ENCODE measurements around the gene PEX14.
"Not testable (repeated sequence)": the region's sequence is repeated elsewhere in the genome, so short reads cannot be mapped to it uniquely, and the experiment has no call there.

The PEX14 gene, protein sequence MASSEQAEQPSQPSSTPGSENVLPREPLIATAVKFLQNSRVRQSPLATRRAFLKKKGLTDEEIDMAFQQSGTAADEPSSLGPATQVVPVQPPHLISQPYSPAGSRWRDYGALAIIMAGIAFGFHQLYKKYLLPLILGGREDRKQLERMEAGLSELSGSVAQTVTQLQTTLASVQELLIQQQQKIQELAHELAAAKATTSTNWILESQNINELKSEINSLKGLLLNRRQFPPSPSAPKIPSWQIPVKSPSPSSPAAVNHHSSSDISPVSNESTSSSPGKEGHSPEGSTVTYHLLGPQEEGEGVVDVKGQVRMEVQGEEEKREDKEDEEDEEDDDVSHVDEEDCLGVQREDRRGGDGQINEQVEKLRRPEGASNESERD

DNA sequence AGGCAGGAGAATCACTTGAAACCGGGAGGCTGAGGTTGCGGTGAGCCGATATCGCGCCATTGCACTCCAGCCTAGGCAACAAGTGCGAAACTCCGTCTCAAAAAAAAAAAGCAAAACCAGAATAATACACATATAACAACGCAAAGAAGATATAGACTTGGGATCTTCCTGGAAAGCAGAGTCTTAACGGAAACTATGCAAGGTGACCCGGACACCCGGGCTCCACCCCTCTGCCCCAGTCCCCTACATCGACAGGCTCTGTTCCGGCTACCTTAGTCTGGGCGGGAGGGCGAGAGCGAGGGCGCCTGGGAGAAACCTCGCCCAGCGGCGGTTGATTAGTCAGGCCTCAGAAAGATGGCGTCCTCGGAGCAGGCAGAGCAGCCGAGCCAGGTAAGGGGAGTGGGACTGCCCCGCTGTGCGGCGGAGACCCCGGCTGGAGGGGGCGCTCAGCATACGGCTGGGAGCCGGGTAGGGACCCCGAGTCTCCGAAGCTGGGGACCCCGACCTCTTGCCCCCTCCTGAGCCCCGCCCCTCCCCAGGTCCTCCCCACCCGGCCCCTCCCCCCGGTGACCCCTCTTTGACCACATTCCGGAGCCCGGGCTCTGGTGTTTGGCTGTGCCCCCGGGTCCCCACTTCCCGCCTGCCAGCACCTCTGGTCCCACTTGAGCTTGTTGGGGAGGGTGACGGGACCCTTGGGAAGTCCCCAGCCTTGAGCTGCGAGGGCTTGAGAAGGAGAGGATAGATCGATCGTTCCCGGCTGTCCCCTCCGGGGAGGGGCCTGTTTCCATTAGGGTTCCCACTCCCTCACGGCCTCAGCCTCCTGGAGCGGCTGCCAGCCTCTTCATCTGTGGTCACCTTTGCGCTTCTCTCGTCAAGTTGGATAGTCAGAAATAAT, at the start of gene PEX14:
TSS of gene PEX14 (plus strand) at position 338 of the 895 bp plus-strand sequence. CDS start at position 355, 17 bp downstream.
- peak; percentile 95 for DNase-seq

GRCh38 chr1:10425826-10426534, 48.8 kb upstream of the PEX14 start:
- DNase-seq = not testable (repeated sequence)

DNA sequence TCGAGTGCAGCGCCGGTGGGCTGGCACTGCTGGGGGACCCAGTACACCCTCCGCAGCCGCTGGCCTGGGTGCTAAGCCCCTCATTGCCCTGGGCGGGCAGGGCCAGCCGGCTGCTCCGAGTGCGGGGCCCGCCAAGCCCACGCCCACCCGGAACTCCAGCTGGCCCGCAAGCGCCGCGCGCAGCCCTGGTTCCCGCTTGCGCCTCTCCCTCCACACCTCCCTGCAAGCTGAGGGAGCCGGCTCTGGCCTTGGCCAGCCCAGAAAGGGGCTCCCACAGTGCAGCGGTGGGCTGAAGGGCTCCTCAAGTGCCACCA, 48.3 kb upstream of the PEX14 start:
- DNase-seq = not testable (repeated sequence)

- no peak for DNase-seq
These were observed 45.8 kb upstream of the PEX14 start for GRCh38 chr1:10428984-10429383.

- no peak for DNase-seq
These were observed 44.9 kb upstream of the PEX14 start for GRCh38 chr1:10429868-10430215.

- DNase-seq = peak; percentile 97
These were observed 44.3 kb upstream of the PEX14 start, which contains the start of gene CENPS for GRCh38 chr1:10430216-10431069. TSS of gene CENPS (plus strand) at chr1:10430433. CDS start at chr1:10430518, 85 bp downstream.

- no peak for DNase-seq
These were observed 43.5 kb upstream of the PEX14 start for GRCh38 chr1:10431070-10431730.

GRCh38 chr1:10432910-10433700, 41.6 kb upstream of the PEX14 start:
- DNase-seq = no peak

DNA sequence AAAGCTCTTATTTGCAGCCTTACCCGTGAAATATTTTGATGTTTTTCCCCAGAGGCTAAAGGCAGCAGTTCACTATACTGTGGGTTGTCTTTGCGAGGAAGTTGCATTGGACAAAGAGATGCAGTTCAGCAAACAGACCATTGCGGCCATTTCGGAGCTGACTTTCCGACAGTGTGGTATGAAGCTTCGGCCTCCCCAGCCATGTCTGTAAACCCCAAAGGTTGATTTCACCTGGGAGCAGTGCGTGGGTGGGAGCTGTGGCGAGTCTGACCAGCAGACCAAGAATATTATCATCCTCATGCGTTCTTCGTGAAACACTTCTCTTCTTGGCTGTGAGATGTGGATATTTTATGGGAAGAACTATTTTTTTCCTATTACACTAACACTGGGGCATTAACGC, 41.0 kb upstream of the PEX14 start:
- DNase-seq = no peak

- no peak for DNase-seq
These were observed 40.2 kb upstream of the PEX14 start for GRCh38 chr1:10434590-10434989.

DNA sequence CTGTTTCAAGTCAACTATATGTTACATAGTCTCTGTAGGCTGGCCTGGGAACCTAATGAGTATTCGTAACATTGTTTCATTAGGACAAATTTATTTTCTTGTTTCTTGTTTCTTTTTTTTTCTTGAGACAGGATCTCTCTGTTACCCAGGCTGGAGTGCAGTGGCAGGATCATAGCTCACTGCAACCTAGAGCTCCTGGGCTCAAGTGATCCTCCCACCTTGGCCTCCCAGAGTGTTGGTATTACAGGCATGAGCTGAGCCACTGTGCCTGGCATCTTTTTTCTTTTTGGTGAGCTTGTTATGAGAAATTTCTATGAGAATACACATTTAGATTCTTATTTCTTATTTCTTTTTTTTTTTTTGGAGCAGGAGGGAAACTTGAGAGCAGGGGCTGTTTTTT, 37.7 kb upstream of the PEX14 start:
- DNase-seq = no peak

DNA sequence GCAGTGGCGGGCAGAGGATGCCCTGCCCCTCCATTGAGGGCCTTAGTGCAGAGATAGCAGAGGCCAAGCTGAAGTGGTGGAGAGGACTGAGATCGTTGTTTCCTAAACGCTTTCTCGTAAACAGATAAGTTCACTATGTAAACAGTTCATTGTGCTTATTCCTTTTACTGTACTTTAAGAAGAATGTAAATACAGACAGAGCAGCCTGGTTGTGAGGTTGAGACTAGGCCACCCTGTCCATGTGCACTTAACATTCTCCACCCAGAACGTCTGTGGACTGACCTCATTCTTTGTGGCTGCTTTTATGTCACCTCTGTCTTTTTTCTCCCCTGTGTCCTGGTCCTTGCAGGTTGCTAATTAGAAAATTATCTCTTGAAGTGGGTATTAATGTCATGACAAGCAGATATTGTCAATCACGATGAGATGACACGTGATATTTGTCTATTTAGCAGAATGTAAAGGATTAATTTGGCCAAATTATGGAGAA, 36.0 kb upstream of the PEX14 start:
- DNase-seq = no peak

DNA sequence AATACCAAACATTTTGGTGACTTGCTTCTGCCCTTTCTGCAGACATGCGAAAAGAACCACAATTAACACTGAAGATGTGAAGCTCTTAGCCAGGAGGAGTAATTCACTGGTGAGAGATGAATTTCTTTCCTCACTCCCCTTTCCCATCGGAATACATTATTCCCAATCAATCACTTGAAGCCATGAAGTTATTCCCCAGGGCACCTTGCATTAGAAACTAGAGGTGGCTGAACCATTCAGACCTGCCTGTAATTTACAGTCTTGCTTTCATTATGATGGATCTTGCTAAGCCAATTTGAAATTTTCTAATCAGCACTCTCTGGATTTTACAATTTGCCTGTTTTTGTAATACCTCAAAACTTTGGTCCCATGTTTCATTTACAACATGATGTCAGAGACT, 34.4 kb upstream of the PEX14 start:
- no peak for DNase-seq

GRCh38 chr1:10440794-10441193, 34.0 kb upstream of the PEX14 start:
- DNase-seq = no peak

DNA sequence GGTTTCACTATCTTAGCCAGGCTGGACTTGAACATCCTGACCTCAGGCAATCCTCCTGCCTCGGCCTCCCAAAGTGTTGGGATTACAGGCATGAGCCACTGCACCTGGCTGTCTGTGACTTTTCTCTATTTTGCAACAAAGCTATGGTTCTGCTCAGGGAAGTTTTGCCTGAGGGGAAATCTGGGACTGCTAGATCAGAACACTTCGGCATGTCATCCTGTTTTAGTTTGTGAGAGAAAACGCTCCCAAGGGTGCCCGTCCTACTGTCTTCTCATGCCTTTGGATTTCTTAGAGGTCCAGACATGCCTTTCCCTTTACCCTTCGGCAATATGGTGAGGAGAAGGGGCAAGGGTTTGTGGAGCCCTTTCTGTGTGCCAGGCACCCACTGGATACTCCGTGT, 30.5 kb upstream of the PEX14 start:
- no peak for DNase-seq

GRCh38 chr1:10444795-10445397, 29.9 kb upstream of the PEX14 start:
- DNase-seq = no peak

GRCh38 chr1:10446790-10447422, 27.8 kb upstream of the PEX14 start:
- no peak for DNase-seq

- DNase-seq = no peak
These were observed 25.0 kb upstream of the PEX14 start, which contains the start of gene CORT for GRCh38 chr1:10449751-10450150. TSS of gene CORT (plus strand) at chr1:10450031. CDS start at chr1:10450224, 193 bp downstream.

- DNase-seq = no peak
These were observed 24.5 kb upstream of the PEX14 start for GRCh38 chr1:10450156-10450814.

Measured in eye (tissue), 1 donor.